ENCODE measurements around the gene CPE.

GRCh38 chr4:165474784-165475705, 96.2 kb downstream of the CPE start:
- TF ChIP-seq CTCF (IDR thresholded peaks at IDR 0.05), result no peak
- TF ChIP-seq POLR2A (IDR thresholded peaks at IDR 0.05), result no peak
